Testis (tissue), 2 donors: Measurements from ENCODE around the gene TNPO3.

Experiments used
- CTCF ChIP-seq, 3 experiments: fragments of 450-650 bp in 2 of 3; fragments of 200-600 bp in 1 of 3; sonication (generic) in 1 of 3; IDR thresholded peaks; one replicate each; pipeline ENCODE4 v1.5.1; 2016 to 2019; ENCODE audit warnings: antibody characterized with exemption in 3 of 3, mild to moderate bottlenecking in 2 of 3, moderate library complexity in 1 of 3
- POLR2A ChIP-seq: fragments of 450-650 bp; IDR thresholded peaks from one replicate; pipeline ENCODE4 v1.6.1; 2017; ENCODE audit warnings: antibody characterized with exemption, mild to moderate bottlenecking, moderate library complexity

- TF ChIP-seq CTCF (IDR thresholded peaks at IDR 0.05), result no peak
- TF ChIP-seq POLR2A, result no peak
These were observed 105.7 kb downstream of the TNPO3 start for GRCh38 chr7:128948976-128949760.
